AML-193 (cell line): Measurements from ENCODE around the gene FAM114A2.
"Not testable (repeated sequence)": the region's sequence is repeated elsewhere in the genome, so short reads cannot be mapped to it uniquely, and the experiment has no call there.

Experiments used
- DNase-seq, 2 experiments: peaks; one replicate each; lab custom pipeline; 2025; lab: John Stamatoyannopoulos, UW

The FAM114A2 gene

DNA sequence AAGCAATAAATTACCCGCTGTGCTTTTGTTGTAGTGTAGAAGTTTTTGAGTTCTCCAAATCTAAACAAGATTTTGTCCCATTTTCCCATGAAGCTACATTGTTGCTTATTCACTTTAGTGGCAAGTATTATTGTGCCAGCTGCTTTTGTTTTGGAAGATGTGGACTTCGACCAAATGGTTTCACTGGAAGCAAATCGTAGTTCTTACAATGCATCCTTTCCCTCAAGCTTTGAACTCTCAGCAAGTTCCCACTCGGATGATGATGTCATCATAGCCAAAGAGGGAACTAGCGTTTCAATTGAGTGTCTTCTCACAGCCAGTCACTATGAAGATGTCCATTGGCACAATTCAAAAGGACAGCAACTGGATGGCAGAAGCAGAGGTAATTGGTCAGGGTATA lies 10.9 kb upstream of the FAM114A2 start:
- DNase-seq, result no peak

DNA sequence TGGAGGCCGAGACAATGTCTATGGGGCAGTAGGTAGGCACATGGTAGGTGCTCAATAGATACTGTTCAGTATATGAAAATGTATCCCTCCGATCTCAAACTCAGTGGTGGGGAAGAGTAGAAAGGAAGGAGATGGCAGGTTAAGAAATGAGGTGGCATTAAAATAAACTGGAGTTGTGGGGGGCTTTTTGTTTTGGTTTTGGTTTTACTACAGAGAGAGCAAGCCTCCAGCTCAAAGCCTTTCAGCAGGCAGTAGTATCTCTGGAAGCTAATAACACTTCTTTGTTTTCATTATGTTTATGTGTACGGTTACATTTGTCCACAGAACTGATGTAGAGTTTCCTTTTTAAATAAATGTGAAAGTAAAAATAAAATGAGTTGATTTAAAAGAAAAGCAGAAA lies 8.6 kb upstream of the FAM114A2 start:
- no peak for DNase-seq

DNA sequence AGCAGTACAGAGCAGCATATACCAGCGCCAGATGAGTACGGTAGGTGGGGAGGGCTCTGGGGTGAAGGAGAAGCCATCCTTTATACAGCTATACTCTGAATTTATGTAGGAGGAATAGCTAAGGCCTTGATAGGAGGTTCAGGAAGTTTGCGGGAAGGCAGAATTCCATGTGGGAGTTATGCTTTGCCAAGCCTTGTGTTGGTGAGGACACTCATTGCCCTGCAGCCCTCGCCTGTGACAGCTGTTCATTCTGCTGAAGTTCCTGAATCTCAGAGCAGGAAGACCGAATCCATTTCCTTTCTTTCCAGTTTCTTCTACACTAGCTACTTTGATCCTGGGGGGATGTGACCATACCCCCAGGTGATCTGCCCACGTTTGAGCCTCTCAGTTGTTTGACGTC lies 7.8 kb upstream of the FAM114A2 start:
- no peak for DNase-seq

DNA sequence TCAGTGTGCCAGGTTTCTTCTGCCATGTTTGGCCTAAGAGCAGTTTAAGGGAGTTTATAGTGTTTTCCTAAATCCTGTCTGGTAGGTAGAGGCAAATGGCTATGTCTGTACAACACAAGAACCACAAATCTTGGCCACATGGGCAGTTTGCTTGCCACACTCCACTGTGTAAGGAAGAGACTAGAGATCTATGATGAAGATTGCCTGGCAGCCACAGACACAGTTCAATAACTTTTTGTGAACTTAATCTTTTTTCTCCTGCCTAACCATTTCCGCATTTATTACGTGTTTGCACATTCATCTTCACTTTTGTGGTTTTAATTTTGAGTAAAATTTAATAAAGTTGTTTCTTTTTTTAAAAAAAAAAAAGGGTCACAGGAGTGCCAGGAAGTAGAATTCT lies 5.9 kb upstream of the FAM114A2 start:
- peak in 1 of 2 experiments; percentile 7 for DNase-seq

DNA sequence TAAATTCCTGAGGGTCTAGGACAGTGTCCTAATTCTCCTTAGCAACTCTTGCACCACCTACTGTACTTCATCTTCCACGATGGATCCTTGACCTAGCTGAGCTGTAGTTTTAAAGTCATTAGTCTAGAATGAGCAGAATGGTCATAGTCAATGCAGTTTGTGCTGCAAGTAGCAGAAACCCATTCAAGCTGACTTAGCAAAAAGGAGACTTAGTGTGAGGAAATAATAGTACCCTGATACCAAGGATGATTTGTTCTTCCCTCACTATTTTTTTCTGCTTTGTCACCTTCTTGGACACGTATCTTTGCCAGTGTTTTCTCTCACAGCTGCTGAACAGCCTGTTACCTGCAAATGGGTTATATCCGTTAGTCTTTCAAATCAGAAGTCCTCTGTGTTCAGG lies 5.4 kb upstream of the FAM114A2 start:
- DNase-seq, result no peak

DNA sequence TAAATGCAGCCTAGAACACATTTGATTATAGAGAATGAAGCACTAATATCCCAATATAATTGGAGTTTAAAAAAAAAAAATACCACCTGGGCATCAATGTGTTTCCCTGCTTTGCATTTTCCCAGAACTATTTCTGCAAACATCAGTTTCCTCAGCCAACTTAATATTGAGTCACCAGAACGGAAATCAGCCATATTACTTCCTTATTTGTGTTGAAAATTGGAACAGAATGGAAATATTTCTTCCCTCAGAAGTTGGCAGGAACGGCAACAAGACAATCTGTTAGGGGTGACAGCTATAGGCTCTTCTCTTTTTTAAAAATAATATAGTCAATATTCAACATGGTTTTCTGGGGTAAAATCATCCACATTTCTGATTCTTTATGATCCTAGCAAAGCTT lies 4.1 kb upstream of the FAM114A2 start:
- DNase-seq, result peak; percentile 44 to 49

DNA sequence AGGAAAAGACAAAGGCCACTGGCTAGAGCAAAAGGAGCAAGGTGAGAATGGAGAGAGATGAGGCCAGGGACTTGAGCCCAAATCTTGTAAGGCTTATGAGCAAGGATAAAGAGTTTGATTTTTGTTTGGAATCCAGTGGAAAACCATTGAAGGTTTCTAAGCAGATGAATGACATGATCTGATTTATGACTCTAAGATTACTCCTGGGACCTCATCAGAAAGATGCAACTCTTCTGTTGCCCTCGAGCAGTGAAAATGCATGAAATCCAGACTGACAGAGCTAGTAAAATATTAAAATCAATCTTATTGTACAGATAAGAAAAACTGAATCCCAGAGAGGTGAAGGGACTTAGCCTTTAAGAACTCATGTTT lies 734 bp upstream of the FAM114A2 start:
- no peak for DNase-seq

DNA sequence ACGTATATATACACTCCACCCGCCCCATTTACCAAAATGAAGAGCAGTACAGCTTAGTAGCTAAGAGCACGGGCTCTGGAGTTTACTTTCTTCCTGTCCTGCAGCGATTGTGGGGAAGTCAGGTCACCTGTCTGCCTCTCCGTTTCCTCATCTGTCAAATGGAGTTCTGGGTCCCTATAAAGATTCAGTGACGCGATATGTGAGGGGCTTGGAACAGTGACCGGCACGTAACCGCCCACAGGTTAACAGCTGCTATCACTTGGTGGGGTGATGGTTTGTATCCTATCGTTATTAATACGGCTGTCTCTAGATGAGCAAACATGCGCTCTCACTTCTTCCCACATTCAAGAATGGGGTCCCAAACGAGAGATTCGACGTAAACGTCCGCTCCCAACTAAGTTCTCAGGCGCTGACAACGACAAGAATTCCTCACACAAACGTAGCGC lies 426 bp downstream of the FAM114A2 start:
- DNase-seq, result peak; percentile 23 to 43

DNA sequence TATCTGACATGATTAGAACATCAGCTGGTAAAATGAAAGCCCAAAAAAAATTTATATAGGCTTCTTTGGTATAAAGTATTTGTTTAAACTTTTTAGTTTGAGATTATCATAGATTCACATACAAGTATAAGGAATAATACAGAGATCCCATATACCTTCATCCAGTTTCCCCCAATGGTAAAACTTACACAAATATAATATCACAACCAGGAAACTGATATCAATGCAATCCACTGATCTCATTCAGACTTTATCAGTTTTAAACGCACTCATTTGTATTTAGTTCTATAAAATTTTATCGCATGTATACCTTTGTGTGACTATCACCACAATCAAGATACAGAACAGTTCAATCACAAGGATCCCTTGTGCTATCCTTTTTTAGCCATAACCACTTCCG lies 3.8 kb downstream of the FAM114A2 start:
- DNase-seq, result no peak

DNA sequence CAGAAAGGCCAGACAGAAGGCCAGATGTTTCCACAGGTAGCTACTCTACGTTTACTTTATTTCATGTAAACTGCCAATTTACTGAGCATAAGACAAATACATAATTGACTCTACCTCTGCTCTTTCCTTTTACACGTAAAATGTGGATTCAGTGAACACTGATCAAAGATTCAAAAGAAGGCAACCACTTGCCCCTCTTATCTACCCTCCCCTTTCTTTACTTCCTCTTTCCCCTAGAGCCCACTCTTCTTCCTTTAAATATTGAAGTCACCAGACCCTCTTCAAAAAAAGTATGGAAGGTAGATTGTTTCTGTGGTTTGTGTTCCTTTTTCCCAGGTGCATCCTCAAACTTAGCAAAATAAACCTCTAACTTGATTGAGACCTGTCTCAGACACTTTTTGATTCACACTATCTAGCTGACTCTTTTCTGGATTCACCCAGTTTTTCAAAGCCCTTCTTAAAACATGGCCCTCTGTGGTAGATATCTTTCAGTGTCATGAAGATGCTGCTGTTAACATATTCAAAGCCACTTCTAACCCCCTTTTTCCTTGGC lies 6.7 kb downstream of the FAM114A2 start:
- no peak for DNase-seq

DNA sequence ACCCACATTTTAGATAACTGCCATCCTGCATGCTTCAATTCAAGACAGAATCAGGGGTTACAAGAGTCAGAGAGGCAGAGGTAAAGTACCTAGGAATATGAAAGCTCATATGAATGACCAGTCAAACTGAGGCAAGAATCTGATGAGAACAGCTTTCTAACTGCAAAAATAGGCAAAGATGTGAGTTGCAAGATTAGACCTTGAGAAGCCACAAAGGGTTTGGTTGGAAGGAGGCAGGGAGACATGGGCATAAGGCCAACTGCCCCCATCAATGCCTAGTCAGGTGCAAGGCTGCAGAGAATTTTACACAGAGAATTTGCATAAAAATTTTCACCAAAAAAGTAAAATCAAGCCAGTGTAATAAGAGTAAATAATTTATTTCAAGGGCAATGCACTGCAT lies 12.8 kb downstream of the FAM114A2 start:
- no peak for DNase-seq

DNA sequence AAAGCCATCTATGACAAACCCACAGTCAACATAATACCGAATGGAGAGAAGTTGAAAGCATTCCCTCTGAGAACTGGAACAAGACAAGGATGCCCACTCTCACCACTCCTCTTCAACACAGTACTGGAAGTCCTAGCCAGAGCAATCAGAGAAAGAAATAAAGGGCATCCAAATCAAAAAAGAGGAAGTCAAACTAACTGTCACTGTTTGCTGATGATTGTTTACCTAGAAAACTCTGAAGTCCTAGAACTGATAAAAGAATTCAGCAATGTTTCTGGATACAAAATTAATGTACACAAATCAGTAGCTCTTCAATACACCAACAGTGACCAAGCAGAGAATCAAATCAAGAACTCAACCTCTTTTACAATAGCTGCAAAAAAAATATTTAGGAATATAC lies 19.8 kb downstream of the FAM114A2 start:
- not testable (repeated sequence) for DNase-seq

DNA sequence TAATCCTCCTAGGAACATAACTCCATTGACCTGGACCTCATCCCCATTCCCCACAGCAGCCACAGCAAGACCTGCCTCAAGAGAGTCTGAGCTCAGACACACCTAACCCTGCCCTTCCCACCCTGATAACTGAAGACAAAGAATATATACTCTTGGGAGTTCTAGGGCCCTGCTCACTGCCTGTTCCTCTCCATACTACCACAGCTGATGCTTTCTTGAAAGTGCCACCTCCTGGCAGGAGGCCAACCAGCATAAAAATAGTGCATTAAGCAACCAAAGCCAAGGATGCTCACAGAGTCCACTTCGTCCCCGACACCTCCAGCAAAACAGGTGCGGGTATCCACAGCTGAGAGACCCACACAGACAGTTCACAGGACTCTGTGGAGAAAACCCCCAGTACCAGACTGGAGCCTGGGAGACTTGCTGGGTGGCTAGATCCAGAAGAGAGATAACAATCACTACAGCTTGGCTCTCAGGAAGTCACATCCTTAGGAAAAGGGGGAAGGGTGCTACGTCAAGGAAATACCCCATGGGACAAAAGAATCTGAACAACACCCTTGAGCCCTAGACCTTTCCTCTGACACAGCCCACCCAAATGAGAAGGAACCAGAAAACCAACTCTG lies 23.5 kb downstream of the FAM114A2 start:
- DNase-seq, result no peak

DNA sequence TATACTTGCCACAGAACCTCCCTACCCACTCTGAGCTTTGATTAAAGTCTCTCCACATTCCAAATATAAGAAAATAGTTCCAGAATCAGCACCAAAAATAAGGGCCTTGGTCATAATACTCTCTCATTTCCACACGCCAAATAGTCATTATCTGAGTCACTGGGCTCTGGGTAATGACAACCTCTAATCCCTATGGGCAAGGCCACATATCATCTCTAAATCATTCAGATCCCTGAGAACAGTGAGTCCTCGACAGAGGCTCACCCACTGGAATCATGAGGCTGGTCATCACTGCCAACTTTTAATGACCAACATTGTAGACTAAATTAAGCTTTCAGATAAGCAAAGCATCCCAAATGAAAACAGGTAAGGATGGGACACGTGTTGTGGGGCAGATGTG lies 28.1 kb downstream of the FAM114A2 start:
- no peak for DNase-seq

DNA sequence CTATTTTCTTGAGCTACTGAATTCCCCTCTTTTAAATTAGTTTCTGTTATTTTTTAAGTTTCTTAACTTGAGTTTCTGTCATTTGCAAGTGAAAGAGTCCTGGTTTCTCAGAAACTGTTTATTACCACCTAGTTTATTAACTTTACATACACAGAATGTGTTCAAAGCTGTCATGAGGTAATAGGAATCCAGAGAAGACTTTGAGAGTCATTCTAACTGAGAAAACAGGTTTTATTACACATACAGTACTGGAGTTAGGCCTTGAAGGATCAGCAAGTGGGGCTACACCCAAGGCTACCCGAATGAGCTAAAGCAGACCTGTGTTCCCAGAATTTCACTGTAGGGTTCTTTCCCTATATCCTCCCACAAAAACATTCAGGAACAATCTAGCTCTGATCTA lies 33.1 kb downstream of the FAM114A2 start:
- DNase-seq, result no peak

DNA sequence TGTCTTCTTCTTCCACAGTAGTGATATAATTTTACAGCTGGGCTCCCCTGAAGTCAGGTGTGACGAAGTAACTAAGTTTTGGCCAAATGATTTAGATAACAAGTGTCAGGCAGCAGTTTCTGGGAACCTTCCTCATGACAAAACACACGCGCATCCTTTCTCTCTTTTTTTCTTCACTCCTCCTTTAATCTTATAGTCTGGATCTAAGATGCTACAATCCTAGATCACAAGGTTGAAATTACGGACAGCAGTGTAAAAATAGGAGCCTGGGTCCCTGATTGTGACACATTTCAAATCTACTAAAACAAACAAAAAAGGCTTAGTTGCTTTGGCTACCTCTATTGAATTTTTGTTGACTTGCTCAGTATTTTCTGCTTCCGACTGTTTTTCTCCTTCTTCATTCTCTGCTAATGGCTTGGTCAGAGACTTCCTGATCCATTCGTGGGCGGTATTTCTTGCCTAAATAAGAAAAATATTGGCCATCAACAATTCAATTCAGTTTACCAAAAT lies 36.1 kb downstream of the FAM114A2 start:
- DNase-seq, result no peak

DNA sequence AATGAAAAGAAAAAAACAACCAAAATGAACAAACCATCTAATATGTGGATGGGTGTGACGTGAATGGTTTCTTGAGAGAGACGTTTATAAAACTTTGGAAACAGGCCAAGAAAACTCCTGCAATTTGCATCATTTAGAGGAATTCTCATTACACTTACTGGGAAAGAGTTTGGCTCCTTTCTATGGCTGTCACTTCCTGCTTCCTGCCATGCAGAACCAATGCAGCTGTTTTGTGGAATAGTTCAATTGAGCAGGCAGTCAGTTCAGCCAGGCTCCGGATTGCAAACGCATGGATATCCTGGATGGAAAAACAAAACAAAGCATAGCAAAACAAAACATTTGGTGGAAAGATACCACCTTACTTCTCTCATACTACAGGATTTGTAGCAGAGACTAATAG lies 36.6 kb downstream of the FAM114A2 start:
- no peak for DNase-seq

DNA sequence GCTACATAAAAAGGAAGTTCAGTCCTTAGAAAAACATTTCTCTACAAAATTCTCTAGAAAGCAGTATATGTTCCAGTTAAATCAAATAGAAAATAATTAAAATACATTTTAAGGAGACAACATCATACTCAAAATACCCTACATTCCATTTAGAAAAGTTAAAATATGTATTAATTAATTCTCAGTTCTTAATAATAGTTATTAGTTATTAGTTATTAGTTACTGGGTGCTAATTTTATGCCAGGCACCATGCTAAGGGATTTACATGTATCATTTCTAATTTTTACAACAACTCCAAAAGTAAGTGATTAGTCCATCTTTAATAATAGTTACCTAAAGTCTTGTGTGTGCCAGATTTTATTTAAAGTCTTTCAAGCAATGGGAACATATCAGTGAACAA lies 38.0 kb downstream of the FAM114A2 start:
- no peak for DNase-seq

DNA sequence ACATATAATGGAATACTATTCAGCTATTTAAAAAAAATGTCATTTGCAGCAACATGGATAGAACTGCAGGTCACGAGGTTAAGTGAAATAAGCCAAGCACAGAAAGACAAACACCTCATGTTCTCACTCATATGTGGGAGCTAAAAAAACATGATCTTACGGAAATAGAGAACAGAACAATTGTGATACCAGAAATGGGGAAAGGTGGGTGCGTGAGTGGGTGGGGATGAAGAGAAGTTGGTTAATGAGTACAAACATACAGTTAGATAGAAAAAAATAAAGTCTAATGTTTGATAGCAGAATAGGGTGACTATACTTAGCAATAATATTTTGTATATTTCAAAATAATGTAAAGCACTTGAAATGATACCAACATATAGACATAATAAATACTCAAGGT lies 38.7 kb downstream of the FAM114A2 start:
- DNase-seq, result no peak

DNA sequence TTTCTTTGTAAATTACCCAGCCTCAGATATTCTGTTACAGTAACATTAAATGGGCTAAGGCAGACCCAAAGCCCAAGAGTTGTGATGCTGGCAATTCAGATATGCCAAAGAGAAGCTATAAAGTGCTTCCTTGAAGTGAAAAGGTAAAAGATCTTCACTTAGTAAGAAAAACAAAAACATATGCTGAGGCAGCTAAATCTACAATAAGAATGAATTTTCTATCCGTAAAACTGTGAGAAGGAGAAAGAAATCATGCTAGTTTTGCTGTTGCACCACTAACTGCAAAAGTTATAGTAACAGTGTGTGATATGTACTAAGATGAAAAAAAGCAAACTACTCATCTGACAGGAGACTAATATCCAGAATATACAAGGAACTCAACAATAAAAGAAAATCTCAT lies 39.9 kb downstream of the FAM114A2 start:
- no peak for DNase-seq

DNA sequence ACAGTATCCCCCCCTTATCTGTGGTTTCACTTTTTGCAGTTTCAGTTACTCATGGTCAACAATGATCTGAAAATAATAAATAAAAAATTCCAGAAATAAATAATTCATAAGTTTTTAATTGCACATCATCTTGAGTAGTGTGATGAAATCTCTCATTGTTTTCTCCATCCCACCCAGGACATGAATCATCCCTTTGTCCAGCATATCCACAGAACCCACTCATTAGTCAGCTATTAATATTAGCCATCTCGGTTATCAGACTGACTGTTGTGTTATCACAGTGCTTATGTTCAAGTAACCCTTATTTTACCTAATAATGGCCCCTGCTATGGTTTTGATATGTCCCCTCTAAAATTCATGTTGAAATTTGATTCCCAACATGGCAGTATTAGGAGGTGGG lies 40.7 kb downstream of the FAM114A2 start:
- DNase-seq, result no peak

DNA sequence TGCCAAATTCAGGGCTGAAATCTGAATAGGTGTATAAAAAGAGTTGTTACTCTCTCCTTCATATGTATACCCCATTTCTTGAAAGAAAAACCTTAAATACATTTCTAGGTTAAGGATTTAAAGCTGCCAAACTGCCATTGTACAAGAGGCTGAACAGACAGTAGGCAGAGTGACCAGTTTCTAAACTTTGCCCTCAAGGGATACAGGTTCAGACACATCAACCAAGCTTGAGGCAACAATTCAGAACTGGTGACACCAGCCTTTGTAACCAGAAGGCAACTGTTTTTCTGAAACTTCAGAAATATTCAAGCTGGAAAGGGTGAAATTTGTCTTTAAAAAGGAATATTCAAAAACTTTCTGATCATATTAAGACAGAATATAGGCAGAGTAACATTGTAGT lies 47.5 kb downstream of the FAM114A2 start:
- DNase-seq, result no peak

DNA sequence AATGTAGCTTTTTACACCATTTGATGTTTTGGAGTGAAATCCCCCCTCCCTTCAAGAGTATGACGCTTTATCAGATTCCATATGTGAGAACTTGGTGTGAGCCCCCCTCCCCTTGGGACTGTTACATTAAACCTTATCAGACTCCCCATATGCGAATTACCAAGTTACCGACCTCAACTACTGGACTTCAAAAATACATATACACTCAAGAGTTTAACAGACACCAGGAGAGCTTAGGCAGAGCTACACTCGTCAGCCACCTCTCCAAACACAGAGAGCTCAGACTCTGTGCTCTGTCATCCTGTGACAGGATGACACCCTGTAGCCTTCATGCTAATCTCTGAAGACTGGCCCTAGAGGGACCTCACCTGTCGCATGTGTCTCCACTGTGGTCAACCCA lies 50.2 kb downstream of the FAM114A2 start:
- no peak for DNase-seq

DNA sequence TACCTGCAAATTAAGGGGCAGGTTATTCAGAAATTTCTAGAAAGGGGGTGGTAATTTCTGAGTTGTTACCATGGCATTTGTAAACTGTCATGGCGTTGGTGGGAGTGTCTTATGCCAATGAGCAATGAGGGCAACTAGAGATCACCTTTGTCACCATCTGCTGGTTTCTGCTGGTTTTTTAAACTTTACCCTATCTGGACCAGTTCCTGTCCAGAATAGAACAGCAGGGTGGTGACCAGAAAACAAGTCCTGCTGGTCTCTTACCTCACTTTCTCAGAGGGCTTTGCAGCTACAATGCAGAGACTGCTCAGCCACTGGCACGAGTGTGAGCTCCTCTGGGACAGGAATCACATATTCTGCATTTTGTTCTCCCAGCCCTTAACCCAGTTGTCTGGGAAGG lies 51.4 kb downstream of the FAM114A2 start:
- no peak for DNase-seq
